K562 (cell line): ENCODE measurements around the gene GMEB2. TPM values are rescaled to one million over a fixed set of nuclear protein-coding genes. Genes with fewer than 3 reads are reported as not detected.

Experiments
- ATAC-seq: fragments of 200-7000 bp; cut with Tn5 transposase; 3 replicates; pipeline ENCODE4 v1.9.1; 2020; ENCODE audit warnings: moderate library complexity
- BruUV-seq: library from RNA; stranded (reverse); fragments of 400-500 nt; replicated peaks from 2 replicates; lab custom pipeline; 2021; lab: Mats Ljungman, UMichigan
- CTCF ChIA-PET: fragments of 300-600 bp; formaldehyde crosslinking; extraction: SDS; loops from one replicate; lab custom pipeline; 2021; ENCODE audit warnings: low intra/inter-chr PET ratio; lab: Yijun Ruan, JAX
- POLR2A ChIA-PET: fragments of 300-600, 350-650 bp; sonication (Branson Sonifier 250); formaldehyde crosslinking; extraction: SDS; loops from one replicate; lab custom pipeline; 2021; ENCODE audit warnings: antibody characterized with exemption, inconsistent platforms; lab: Yijun Ruan, JAX
- DNase-seq, 4 experiments: peaks; one replicate each; pipeline versions ENCODE4 v3.0.0 to v3.0.0-alpha.2; 2011 to 2018; ENCODE audit warnings: low spot score in 3 of 4, mixed read lengths in 3 of 4; ENCODE audit errors: extremely low read depth in 1 of 4
- FAIRE-seq: peaks from 2 replicates; lab custom pipeline; 2011; peaks lifted over from hg19 to GRCh38; lab: Jason Lieb, UNC
- H2AFZ ChIP-seq: 2 replicates; pipeline ENCODE4 v1.6.0; 2011; ENCODE audit warnings: low read depth, low read length, control low read depth, inconsistent platforms
- H3K27ac ChIP-seq: fragments of 200-600 bp; 3 replicates; pipeline ENCODE4 v1.8.0; 2011; ENCODE audit warnings: low read depth, mild to moderate bottlenecking, control low read depth, inconsistent platforms, low read length, moderate library complexity, mixed read lengths; ENCODE audit errors: extremely low read depth
- H3K27me3 ChIP-seq, 2 experiments: fragments of 300-600 bp in 1 of 2; 2 replicates in 1 of 2; 3 replicates in 1 of 2; pipeline versions ENCODE4 v1.6.0 to v1.8.0; 2011; ENCODE audit warnings: inconsistent platforms in 2 of 2, low read length in 2 of 2, mild to moderate bottlenecking in 1 of 2, mixed read lengths in 1 of 2, moderate library complexity in 1 of 2; ENCODE audit not compliant: control insufficient read depth in 2 of 2, insufficient read depth in 2 of 2
- H3K36me3 ChIP-seq: fragments of 300-600 bp; 3 replicates; pipeline ENCODE4 v1.8.0; 2011; ENCODE audit warnings: mild to moderate bottlenecking, low read length, inconsistent platforms; ENCODE audit not compliant: control insufficient read depth, insufficient read depth
- H3K4me1 ChIP-seq, 2 experiments: fragments of 200-600 bp in 1 of 2; replicated peaks in 1 of 2; 2 replicates in 1 of 2; 3 replicates in 1 of 2; pipeline versions ENCODE4 v1.5.1 to v1.8.0; 2011; ENCODE audit warnings: inconsistent platforms in 2 of 2, low read length in 2 of 2, mild to moderate bottlenecking in 1 of 2, mixed read lengths in 1 of 2, moderate library complexity in 1 of 2; ENCODE audit not compliant: control insufficient read depth in 2 of 2, insufficient read depth in 2 of 2
- H3K4me2 ChIP-seq: 2 replicates; pipeline ENCODE4 v1.6.1; 2011; ENCODE audit warnings: low read length, control low read depth, inconsistent platforms, mixed read lengths; ENCODE audit not compliant: insufficient read depth
- H3K4me3 ChIP-seq: fragments of 200-600 bp; sonication (generic), shearing (Covaris generic); 2 replicates; pipeline ENCODE4 v1.5.1; 2016; ENCODE audit warnings: control low read depth, inconsistent platforms
- H3K79me2 ChIP-seq: fragments of 200-600 bp; 3 replicates; pipeline ENCODE4 v1.8.0; 2011; ENCODE audit warnings: low read length, inconsistent platforms; ENCODE audit not compliant: control insufficient read depth, insufficient read depth
- H3K9ac ChIP-seq, 2 experiments: 2 replicates each; pipeline versions ENCODE4 v1.6.0 to v1.6.1; 2011; ENCODE audit warnings: low read depth in 2 of 2, low read length in 2 of 2, control low read depth in 1 of 2, inconsistent platforms in 1 of 2, mild to moderate bottlenecking in 1 of 2, mixed read lengths in 1 of 2; ENCODE audit not compliant: insufficient read depth in 1 of 2
- H3K9me1 ChIP-seq: one replicate; pipeline ENCODE4 v1.6.0; 2011; ENCODE audit warnings: inconsistent platforms, mild to moderate bottlenecking, low read length, moderate library complexity; ENCODE audit not compliant: control insufficient read depth, insufficient read depth
- H3K9me3 ChIP-seq: replicated peaks from 2 replicates; pipeline ENCODE4 v1.5.1; 2011; ENCODE audit warnings: low read depth, low read length, inconsistent platforms; ENCODE audit not compliant: control insufficient read depth, insufficient read depth
- H4K20me1 ChIP-seq: replicated peaks from 2 replicates; pipeline ENCODE4 v1.6.1; 2011; ENCODE audit warnings: low read length, inconsistent platforms, mixed read lengths; ENCODE audit not compliant: control insufficient read depth, insufficient read depth
- KHSRP ChIP-seq: fragments of 450-650 bp; IDR thresholded peaks from 2 replicates; pipeline ENCODE4 v1.6.1; 2017
- POLR2G ChIP-seq: fragments of 200-400 bp; formaldehyde crosslinking; IDR thresholded peaks from 2 replicates; pipeline ENCODE4 v1.6.1; 2017; ENCODE audit warnings: low read depth, mild to moderate bottlenecking, antibody characterized with exemption, low read length, moderate library complexity
- TFE3 ChIP-seq: fragments of 450-650 bp; formaldehyde crosslinking; IDR thresholded peaks from 2 replicates; pipeline ENCODE4 v1.4.0; 2020; ENCODE audit warnings: mild to moderate bottlenecking, mixed read lengths
- THAP12 ChIP-seq: fragments of 250-450 bp; sonication (Bioruptor Pico); IDR thresholded peaks from 2 replicates; pipeline ENCODE4 v1.9.0; 2021; ENCODE audit warnings: mild to moderate bottlenecking, inconsistent platforms
- ZNF316 ChIP-seq: fragments of 450-650 bp; IDR thresholded peaks from 2 replicates; pipeline ENCODE4 v1.6.1; 2016
- WGBS: fragments of 100-300 bp; shearing (Covaris generic); methylation state at CpG from one replicate; pipeline ENCODE4 v1.1.6; 2016; ENCODE audit warnings: low coverage, mixed read lengths; ENCODE audit not compliant: insufficient coverage; ENCODE audit errors: missing lambda C conversion rate; 5-methylcytosine and 5-hydroxymethylcytosine counted together
- in situ Hi-C: fragments of 300-500 bp; cut with MboI; formaldehyde crosslinking; loops from 4 replicates; pipeline ENCODE4 v1.15.0; 2018; ENCODE audit warnings: inconsistent platforms, mixed read lengths
- intact Hi-C: fragments of 100-400 bp; cut with micrococcal nuclease; formaldehyde crosslinking; loops from 2 replicates; pipeline ENCODE4 v1.14.2; 2022
- polyA plus RNA-seq, 8 experiments: library from polyadenylated mRNA; depleted of rRNA in 4 of 8; stranded (reverse) in 5 of 8; unstranded in 3 of 8; fragments of >200 nt; fragmentation: Nextera tagmentation in 2 of 8; fragmentation: Illumina TruSeq in 1 of 8; extraction: Ambion mirVana in 2 of 8; extraction: Trizol in 1 of 8; gene quantifications; 2 replicates each; pipeline versions ENCODE4 v1.2.1 to v1.2.3, GENCODE V29; 2011 to 2014; ENCODE audit warnings: inconsistent platforms in 1 of 8, missing spikeins in 1 of 8
- total RNA-seq, 7 experiments: library from RNA; depleted of rRNA in 6 of 7; stranded (reverse); fragments of >200 nt in 6 of 7; fragmentation: Illumina TruSeq in 2 of 7; extraction: Trizol in 2 of 7; gene quantifications; 2 replicates each; pipeline versions ENCODE4 v1.2.1 to v1.2.3, GENCODE V29; 2011 to 2021; ENCODE audit warnings: low replicate concordance in 1 of 7

The GMEB2 gene
- total and polyA plus RNA-seq, 9 of the 15 experiments (the other 6 are each of a cell fraction or from before 2014, with no cell fraction given): 0.03 to 13.9 (median 6.3) TPM

- no peak for FAIRE-seq
- peaks cover 0 to 16% of the 10 kb centered on the region in 2 experiments; a peak in 2 of 5 replicates for H3K4me1 ChIP-seq
- no peaks in the 10 kb centered on the region for H4K20me1 ChIP-seq
- in situ Hi-C loops (no loop called here), intact Hi-C loops (no loop called here)
- no peak for DNase-seq
- H3K36me3 ChIP-seq: peaks cover 56% of the 10 kb centered on the region; the same call in 2 of the 3 replicates
- ChIA-PET CTCF (no interaction called here), POLR2A (no interaction called here)
- H3K9me3 ChIP-seq: no peaks in the 10 kb centered on the region
- TF ChIP-seq THAP12 (CRISPR knock-in tag) (no peak), KHSRP (no peak), TFE3 (CRISPR knock-in tag) (no peak), ZNF316 (no peak), POLR2G (0 out of 2 replicates have a peak, but pooled peaks have one; percentile 26)
- H3K4me3 ChIP-seq: no peak overlapping the region
- no peak for ATAC-seq
- no TSS peak for BruUV-seq
- H3K79me2 ChIP-seq: no peaks in the 10 kb centered on the region
- H3K4me2 ChIP-seq: no peak overlapping the region
- WGBS: 75% methylated on average over 9 of the region's 10 CpGs
- no peaks in the 10 kb centered on the region for H3K27me3 ChIP-seq
- H3K27ac ChIP-seq: no peak overlapping the region
- no peak overlapping the region for H2AFZ ChIP-seq
- peaks cover 9% of the 10 kb centered on the region for H3K9me1 ChIP-seq
- H3K9ac ChIP-seq: peak overlapping the region in 1 of 2 experiments; percentile 64; a peak in 1 of 4 replicates
Observed at GRCh38 chr20:63594043-63594561, 32.8 kb downstream of the GMEB2 start.
